ENCODE data around the gene ITK.

DNA sequence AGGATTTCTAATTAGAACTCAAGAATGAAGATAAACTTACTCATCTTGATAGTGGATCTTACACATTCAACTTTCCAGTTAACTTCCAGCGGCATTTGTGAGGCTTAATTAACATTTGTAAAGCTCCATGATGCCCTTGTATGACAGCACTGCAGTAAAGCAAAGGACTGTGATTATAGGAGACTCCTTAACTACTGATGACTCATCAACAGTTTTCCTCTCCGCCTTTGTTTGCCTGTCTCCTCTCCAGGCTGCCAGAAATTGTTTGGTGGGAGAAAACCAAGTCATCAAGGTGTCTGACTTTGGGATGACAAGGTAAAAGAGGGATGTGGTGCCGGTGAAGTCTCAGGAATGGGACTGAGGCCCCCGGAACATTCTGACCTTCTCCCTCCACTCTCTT, 64.8 kb downstream of the ITK start:
- TF ChIP-seq EGR1 (IDR thresholded peaks at IDR 0.05; ENCODE audit: borderline replicate concordance, low read depth, low read length) (no peak), ZNF274 (IDR thresholded peaks at IDR 0.05; ENCODE audit: borderline replicate concordance, extremely low read depth, low read length) (no peak), GTF2F1 (IDR thresholded peaks at IDR 0.05; ENCODE audit: borderline replicate concordance, low read depth, low read length) (no peak), CTCF (IDR thresholded peaks at IDR 0.05; ENCODE audit: control extremely low read depth in 1 of 3, insufficient read depth in 1 of 3, low read depth in 1 of 3, low read length in 3 of 3) (no peak), GABPA (IDR thresholded peaks at IDR 0.05; ENCODE audit: borderline replicate concordance, insufficient read depth, low read length) (no peak)

Measured in H1 (cell line).